Stimulated activated CD8-positive, alpha-beta memory T cell treated with anti-CD3 and anti-CD28 coated beads, Interleukin-15, amount 100 ng/mL, for 24 hours (primary cell): ENCODE data around the gene FAP.

ENCODE experiments used
- DNase-seq: peaks from one replicate; pipeline ENCODE4 v3.0.0-alpha.2; 2020; ENCODE audit warnings: low read depth

The FAP gene

GRCh38 chr2:162126111-162126519, 117.1 kb downstream of the FAP start:
- DNase-seq = no peak

- no peak for DNase-seq
These were observed 118.1 kb downstream of the FAP start for GRCh38 chr2:162125138-162125537.

- no peak for DNase-seq
These were observed 119.2 kb downstream of the FAP start for GRCh38 chr2:162123806-162124758.
